CD4-positive, alpha-beta T cell treated with Interleukin-15 for 4 hours (primary cell): ENCODE results near the gene ETV3.
A peak's percentile ranks its signal among the peaks of the same experiment; 100 is the strongest.
"Not testable (repeated sequence)": the region's sequence is repeated elsewhere in the genome, so short reads cannot be mapped to it uniquely, and the experiment has no call there.

Experiments
- DNase-seq: peaks from one replicate; pipeline ENCODE4 v3.0.0-alpha.2; 2020; ENCODE audit warnings: low spot score

Gene ETV3

DNA sequence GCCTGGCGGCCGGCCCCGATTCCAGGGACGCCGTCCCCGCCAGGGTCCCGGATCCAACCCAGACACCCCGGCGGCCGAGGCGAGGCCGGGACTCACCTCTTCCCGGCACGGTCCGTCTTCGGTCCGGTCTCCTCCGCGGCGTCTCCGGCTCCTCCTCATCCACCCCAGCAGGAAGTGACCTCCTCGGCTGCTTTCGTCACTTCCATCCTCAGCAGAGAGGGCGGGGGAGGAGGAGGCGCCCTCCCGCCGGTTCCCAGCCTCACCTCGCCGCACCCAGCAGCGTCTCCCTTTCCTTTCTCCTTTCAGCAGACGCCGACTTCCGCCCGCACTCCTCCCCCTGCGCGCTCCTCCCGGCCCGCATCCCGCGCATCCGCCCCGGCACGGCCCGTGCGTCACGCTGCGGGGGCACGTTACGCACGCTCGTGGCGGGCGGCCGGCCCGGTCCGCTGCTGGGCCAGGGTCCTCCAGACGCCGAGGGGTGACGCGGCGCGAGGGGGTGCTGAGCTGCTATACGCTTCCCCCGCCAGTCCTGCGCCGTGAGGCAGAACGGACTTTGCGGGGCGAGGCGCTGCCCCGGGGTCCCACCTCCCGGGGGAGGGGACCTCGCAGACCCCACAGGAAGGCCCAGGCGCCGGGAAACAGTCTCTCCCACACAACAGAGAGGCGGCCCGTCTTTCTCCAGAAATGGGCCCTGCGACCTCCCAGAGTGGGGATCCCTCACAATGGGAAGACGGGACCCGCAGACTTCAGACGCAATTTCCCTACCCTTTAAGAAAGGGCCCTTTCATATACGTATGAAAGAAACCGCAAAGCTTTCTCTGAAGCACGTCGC, at the start of gene ETV3:
Gene ETV3 (minus strand): TSS at position 176 of the 832 bp plus-strand sequence. CDS start 2,043 bp downstream, outside the sequence.
- peak; percentile 81 for DNase-seq

DNA sequence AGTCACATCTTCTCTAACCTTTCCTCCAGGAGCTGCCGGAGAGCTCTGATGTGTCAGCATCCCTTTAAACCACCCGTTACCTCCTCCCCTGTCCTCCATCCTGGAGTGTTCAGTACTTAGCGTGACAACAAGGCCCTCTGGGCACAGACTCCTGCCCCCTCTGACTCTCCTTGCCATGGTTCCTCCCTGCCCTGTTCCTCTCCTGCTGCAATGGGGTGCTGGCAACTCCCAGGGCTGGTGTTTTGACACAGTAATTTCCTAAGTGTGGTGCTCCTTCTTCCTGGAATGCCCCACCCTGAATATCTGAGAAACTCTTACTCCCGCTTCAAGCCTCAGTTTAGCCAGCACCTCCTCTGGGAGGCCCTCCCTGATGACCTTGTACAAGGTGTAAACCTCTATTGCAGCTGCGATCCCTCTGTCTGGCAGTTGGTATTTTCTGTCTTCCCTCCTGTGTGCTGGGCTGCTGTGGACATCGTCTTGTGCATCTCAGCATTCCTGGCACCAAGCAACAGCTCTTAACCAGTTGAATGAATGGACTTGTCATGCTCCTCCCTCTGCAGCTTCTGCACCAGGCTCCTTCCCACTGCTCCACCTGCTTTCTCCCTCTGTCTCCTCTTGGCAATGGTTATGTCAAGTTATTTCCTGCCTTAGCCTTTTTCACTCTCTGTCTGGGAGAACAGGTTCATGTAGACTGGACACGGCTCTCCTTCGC, 48.2 kb upstream of the ETV3 start:
- DNase-seq = no peak

DNA sequence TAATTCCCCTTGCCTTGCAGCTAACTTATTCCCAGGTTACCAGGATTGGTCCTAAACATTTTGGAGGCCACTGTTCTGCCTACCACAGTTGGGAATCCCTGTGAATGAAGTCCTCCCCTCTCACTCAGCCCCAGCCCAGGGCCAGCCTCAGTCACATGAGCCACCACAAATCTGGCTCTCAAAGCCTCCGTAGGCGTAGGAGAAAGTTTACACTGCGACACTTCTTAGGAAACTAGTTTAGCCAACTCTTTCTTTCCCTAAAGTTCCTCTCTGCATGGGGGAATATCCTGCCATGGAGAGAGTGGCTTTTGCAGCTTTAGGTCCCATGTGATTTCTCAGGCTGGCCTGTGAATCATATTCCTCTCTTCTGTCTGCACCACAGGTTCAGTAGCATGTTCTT, 45.7 kb upstream of the ETV3 start:
- no peak for DNase-seq

DNA sequence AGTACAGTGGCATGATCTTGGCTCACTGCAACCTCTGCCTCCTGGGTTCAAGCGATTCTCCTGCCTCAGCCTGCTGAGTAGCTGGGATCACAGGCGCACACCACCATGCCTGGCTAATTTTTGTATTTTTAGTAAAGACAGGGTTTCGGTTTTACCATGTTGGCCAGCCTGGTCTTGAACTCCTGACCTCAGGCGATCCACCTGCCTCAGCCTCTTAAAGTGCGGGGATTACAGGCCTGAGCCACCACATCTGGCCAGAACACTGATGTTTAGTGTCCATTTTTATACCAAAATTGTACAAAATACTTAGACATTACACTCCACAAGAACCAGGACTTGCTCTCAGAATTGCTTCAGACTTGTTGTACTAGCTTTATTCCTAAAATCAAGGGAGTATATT, 44.2 kb upstream of the ETV3 start:
- not testable (repeated sequence) for DNase-seq

DNA sequence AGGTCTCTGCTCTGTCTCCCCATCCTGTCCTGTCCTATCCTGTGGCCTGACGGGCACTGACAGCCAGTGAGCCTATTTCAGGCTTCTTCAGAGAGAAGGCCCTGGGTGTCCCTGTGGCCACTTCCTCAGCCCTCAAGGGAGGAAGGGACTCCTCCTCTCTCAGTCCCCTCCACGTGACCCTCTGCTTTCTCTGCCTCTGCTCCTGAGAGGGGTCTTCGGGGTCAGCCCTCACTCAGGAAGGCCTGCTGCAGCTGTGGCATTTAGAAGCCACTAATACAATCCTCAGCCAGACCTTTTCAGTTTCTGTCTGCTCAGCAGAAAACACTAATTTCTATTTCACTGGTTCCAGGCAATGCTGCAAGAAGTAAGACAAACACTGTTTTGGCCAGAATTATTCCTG, 43.6 kb upstream of the ETV3 start:
- DNase-seq = no peak

DNA sequence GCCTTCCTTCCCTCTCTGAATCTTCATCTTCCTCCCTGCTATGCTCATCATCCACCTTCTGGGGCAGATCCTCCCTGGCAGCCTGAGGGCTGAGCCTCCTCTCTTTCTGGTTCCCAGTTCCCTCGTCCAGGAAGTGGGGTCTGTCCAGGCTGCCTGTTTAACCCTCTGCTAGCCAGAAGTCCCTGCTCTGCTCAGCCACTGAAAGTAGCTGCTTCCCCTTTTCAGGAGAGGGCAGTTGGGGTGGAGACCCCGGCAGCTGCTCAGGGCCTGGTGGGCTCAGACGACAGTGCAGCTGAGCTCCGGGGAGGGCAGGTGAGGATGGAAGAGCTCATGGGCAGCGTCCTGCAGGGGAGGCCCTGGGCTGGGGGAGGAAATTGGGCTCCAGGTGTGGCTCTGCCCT, 43.1 kb upstream of the ETV3 start:
- DNase-seq = no peak

DNA sequence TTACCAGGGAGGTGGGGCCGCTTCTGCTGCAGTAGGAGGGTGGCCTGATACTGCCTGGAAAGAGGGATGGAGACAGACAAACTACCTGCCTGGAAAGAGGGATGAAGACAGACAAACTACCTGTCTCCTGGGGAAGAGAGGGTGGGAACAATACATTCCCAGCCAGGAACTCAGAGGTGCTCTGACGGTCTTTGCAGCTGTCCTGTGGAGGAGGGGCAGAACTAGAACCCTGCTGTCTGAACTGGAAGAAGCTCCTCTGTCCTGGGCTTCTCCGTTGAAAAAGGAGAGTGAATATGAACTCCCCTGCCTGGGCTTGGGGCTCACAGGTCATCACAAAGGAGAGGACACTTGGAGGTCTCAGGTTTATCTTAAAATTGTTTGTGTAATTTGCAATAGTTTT, 40.3 kb upstream of the ETV3 start:
- no peak for DNase-seq

DNA sequence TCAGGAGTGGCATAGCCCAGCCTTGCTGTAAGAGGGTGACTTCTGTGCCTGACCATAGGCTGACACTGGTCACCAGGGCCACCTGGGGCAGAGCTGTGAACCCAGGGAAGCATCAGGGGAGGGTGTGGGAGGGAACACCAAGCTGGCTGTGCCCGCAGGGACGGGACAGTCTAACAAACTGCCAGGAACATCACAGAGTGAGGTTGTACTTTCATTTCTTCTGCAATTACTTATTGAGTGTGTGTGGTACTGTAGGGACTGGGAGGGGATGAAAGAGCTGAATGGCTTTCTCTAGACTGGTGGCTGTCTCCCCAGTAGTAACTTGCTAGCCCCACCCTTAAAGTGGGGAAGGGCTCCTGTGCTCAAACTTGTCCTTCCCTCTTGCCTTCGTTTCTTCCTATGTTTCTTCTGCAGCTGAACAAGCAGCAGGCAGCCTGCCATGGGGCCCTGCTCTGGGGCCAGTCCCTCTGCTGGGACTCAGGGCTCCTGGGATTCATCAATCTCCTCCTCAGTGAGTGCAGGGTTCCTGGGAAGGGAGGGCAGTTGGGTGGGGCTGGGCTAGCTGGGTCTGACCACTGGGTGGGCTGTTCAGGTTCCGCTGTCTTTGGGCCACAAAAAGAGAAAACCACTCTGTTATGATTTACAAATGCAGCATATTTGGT, 39.7 kb upstream of the ETV3 start:
- DNase-seq = no peak

DNA sequence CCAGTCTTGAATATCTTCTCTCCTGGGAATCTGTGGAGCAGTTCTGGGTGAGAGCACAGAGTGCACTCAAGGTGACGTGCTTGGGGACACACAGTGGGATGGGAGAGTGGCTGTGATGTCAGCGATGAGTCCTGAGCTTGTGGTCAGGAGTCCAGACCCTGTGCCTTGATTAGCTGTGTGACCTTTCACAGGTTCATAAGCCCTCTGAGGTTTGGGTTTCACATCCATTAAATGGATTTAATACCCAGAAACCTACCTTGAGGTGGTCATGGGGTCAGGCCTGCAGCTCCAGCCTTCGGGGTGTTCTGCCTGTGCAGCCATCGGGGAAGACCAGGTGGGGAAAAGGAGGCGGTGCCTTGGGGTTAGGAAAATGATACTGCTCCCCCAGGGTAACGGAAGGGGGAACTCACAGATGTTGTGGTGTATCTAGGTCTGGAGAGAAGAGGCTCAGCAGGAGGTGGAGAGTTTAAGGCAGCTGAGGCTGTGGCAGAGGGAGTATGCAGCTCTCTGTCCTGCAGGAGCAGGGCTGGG, 38.5 kb upstream of the ETV3 start:
- no peak for DNase-seq

DNA sequence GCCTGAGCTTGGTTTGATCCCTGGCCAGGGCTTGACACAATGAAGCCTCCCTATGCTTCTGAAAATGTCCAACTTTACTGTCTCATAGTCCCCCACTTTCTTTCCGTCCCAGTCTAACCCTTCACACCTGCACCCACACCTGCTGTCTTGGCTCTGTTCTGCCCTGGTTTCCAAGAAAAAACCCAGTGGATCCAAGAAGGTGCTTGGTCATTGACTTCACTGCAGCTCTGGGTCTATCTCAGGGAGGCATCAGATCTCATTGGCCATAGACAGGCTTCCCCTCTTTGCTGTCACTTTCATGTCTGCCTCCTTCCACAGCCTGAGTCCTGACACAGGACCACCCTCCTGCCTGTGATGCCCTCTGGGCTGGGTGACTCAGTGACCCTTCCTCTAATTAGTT, 37.8 kb upstream of the ETV3 start:
- DNase-seq = no peak

DNA sequence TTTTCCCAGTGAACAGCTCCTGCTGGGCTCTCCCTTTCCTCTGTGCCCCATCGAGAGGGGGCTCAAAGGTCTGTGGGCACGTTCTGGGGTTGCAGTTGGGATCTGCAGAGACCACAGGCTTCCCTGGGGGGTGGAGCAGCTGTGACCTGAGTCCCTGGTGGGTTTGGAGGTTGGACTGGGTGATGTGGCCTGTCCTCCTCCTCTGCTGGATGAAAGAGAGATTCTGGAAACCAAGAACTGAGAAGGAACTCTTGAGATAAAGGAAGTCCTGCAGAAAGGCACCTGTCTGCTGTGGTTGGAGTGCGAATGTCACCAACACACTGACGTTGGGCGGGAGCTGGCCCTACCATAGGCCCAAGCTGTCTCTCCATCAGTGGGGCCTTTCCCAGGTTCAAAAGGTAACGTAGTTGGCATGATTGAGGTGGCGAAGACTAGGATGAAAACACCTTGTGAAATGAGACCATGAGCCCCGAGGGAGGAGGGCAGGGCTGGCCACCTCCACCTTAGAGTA, 35.8 kb upstream of the ETV3 start:
- DNase-seq = no peak

DNA sequence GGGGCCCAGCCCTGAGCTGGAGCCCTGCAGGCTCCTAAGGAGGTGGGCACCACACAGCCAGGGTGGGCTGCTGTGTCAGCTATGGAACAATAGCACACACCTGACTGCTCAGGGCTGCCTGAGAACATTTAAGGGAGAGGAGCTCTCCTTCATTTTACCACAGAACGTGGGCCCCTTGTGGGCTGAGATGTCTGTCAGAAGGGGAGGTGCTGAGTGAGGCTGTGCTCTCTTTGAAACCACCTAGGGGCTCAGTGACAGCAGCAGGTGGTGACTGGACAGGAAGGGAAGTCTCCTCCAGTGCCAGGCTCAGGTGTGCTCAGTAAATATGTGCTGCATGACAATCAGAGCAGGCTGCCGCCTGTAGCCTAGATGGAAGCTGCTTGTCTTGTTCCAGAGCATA, 35.0 kb upstream of the ETV3 start:
- not testable (repeated sequence) for DNase-seq

DNA sequence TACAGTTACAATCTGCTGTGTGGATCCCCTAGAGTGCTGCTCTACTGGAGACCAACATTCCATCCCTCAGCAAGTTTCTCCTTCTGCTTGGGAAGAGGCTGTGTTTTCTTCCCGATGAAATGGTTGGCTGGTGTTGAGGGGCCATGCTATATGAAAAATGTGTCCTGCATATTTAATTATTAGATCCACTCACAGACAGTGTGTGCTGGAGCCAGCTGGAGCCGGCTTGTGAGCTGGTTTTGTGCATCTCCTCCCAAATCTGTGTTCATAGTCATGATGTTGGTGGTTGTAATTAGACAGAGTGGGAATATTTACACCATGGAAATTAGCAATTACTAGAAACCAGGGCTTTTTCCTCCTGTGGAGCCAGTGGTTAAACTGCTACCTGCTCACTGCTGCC, 34.4 kb upstream of the ETV3 start:
- not testable (repeated sequence) for DNase-seq

DNA sequence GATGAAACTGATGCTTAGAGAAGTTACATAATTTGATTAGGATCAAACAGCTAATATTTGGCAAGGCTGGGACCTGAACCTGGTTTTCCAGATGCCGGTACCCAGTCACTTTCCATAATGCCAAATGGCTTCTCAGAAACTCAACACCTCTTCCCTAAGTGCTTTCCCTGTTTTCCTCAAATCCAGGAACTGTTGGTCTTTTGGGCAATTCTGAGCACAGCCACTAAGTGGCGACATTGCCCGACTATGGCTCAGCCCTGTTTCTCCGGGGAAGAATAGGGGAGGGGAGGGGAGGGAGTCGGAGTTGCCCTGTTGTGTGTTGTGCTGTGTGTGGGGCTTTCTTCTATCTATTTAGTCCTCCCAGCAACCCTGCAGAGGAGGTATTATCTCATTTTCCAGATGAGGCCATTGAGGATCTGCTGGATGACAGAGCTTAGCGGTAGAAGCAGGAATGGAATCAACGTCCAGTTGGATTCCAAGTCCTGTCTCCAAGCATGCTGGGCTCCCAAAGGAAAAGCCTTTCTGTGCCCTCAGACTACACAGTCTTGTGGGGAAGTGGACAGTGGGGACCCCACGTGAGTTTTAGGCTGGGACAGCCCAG, 33.8 kb upstream of the ETV3 start:
- not testable (repeated sequence) for DNase-seq

DNA sequence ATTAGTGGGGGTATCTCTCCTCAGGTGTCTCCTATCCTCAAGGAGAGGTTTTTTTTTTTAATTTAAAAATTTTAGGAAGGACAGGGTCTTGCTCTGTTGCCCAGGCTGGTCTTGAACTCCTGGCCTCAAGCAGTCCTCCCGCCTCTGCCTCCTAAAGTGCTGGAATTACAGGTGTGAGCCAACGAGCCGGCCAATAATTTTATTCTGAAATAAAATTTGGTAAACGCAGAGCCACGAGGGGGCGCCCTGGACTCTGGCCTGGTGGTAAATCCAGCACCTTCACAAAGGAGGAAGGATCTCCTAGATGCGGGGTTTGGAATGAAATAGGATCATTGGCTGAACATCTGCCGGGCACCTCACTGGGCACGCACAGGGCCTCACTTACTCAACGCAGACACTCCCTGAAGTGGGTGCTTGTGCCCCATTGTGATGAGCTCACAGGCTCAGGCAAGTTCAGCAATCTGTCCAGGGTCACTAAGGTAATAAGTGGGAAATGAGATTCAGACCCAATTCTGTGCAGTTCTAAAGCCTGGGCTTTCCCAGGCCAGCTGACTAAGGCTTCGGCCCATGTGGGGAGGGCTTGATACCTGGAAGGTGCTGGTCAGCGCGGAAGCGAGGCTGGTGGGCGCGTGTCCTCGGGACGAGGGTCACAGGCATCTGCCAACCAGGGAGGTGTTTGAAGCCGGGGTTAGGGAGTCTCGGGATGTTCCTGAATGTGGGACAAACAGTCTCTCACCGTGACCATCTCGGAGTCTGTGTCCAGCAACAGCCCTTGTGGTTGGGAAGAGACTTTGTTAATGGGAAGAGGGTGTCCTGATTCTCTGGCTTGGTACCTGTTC, 32.7 kb upstream of the ETV3 start:
- peak; percentile 15 for DNase-seq

DNA sequence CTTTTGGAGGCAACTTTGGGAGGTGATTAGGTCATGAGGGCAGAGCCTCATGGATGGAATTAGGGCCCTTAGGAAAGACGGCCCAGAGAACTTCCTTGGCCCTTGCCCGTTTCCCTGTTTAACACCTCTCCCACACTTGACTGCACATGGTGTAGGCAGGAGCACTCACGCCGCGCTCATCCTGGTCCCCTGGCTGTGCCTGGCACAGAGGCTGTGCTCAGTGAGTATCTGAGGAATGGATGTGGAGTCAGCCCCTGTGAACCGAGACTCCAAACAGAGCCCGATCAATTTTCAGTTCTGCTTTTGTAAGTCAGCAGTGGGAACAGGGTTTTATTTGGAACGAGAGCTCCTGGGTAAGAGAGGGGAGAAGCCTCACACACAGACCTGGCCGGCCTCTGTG, 29.8 kb upstream of the ETV3 start:
- no peak for DNase-seq

DNA sequence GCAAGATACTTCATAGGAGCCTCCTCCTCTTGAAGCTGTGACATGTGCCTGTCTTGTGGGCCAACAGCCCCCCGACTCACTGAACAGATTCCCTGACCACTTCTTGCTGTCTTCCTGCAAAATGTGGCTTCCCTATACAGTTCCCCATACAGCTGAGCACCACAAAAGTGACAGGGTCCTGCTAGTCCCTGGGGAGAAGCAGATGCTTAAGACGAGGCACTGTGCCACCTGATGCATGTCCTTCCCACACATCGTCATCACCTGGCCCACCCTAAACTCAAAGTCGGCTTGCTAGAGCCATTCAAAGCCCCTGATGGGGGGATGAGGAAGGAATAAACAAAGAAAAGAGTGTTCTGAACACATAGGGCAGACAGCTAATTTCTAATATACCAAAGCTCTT, 29.2 kb upstream of the ETV3 start:
- DNase-seq = no peak

DNA sequence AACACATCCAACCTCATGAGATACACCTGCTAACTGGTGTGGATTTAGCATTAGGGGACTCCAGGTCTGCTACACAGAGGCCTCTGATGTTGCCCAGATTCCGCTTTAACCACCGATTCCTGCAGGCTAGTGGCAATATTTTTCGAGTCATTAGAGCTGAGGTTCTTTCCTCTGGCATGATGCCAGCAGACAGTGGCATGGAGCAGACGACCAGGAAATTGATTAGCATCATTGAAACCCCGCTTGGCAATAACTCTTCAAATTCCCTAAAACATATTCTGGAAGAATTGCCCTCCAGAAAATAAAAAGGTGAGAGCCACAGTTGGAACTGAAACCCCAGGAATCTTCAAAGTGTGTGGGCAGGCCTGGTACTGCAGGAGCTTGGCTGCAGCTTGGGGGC, 28.4 kb upstream of the ETV3 start:
- no peak for DNase-seq

DNA sequence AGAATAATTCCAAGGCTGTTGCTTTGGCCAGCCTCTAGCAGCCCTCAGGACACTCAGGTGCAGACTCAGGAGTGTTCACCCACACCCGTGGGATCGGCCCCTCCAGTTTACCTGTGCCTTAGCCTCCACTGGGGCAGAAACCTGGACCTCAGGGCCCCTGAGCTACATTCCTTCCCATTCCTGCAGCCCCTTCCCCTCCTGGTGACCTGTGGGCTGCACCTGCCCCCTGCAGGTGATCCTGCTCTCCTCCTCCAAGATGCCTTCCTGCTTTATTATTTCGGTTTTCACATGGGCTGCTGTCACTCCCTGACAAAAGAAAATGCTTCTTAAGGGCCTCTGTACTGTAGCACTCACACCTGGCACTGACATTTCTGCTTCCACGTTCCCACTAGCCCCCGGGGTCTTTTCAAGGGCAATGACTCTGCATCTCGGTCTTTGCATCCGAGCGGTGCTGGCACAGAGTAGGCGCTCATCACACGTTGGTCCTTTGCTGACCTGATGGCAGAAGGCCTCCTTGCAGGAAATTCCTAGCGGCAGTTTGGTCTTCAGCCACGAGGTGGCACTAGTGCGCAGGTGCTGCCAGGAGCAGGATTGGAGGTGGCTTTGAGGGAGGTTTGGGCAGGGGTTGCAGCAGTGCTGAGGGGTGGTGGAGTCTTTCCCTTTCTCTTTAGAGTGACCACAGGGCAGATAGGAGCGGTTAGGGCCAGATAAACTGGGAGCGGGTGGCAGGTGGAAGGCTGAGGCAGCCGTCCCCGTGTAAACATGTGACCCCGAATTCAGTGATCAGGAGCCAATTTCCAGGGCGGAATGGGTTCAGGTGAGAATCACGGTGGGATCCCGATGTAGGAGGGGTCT, 25.3 kb upstream of the ETV3 start:
- DNase-seq = peak; percentile 74

DNA sequence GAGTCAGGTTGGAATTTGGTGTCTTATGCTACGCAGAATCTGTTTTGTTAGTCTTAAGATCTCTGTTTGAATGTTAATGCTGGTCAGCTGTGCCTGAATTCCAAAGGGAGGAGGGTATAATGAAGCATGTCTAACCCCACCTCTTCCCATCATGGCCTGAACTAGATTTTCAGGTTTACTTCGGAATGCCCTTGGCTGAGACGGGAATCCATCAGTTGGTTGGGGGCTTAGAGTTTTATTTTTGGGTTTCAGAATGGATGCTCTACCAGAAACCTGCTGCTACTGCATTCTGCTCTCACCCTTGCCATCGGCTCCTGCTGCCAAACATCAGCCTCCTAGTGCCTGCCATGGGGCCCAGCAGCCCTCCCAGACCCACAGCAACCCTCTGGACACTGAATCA, 24.1 kb upstream of the ETV3 start:
- DNase-seq = no peak
